Gastrocnemius medialis (tissue), 4 donors: ENCODE measurements around the gene GRIK3.

Source experiments
- CTCF ChIP-seq, 5 experiments: fragments of 450-650 bp in 3 of 5; fragments of 200-600 bp in 2 of 5; sonication (generic) in 2 of 5; IDR thresholded peaks in 4 of 5; conservative IDR thresholded peaks in 1 of 5; 1 replicate in 4 of 5; 2 replicates in 1 of 5; pipeline ENCODE4 v1.5.1; 2016 to 2019; ENCODE audit warnings: antibody characterized with exemption in 5 of 5, mild to moderate bottlenecking in 3 of 5, moderate library complexity in 3 of 5
- POLR2A ChIP-seq, 2 donors: fragments of 450-650 bp; IDR thresholded peaks; one replicate each; pipeline ENCODE4 v1.6.1; 2017; ENCODE audit warnings: antibody characterized with exemption in 2 of 2, mild to moderate bottlenecking in 2 of 2, moderate library complexity in 2 of 2

GRCh38 chr1:36883315-36883949, 150.9 kb downstream of the GRIK3 start:
- TF ChIP-seq CTCF (IDR thresholded peaks at IDR 0.05 in 4 of 5, conservative IDR thresholded peaks at IDR 0.05 in 1 of 5) = no peak
- no peak for TF ChIP-seq POLR2A (IDR thresholded peaks at IDR 0.05)
